Colonic mucosa (tissue), 4 donors: ENCODE measurements around the gene GLIPR1. TPM values are rescaled to one million over a fixed set of nuclear protein-coding genes. Genes with fewer than 3 reads are reported as not detected.

Experiments used
- DNase-seq: peaks from one replicate; pipeline ENCODE4 v3.0.0-alpha.2; 2020
- H3K27ac ChIP-seq: fragments of 200-600 bp; one replicate; pipeline ENCODE4 v1.8.0; 2021
- H3K27me3 ChIP-seq: fragments of 200-600 bp; one replicate; pipeline ENCODE4 v1.8.0; 2021
- H3K36me3 ChIP-seq: fragments of 200-600 bp; one replicate; pipeline ENCODE4 v1.8.0; 2021
- H3K4me1 ChIP-seq: fragments of 200-600 bp; one replicate; pipeline ENCODE4 v1.8.0; 2021; ENCODE audit warnings: mild to moderate bottlenecking
- H3K4me3 ChIP-seq: fragments of 200-600 bp; one replicate; pipeline ENCODE4 v1.8.0; 2021
- H3K9ac ChIP-seq, 2 donors: one replicate each; pipeline ENCODE4 v1.7.0; 2013; ENCODE audit warnings: control low read depth in 2 of 2, low read depth in 2 of 2, low read length in 2 of 2
- H3K9me3 ChIP-seq: fragments of 200-600 bp; one replicate; pipeline ENCODE4 v1.8.0; 2021
- intact Hi-C: fragments of 100-400 bp; cut with DNase I; formaldehyde crosslinking; loops from one replicate; pipeline ENCODE4 v1.14.1; 2022
- total RNA-seq, 2 donors: library from RNA; stranded (reverse); fragmentation: NEBNext Ultra II Directional in 1 of 2; extraction: Animal tissue kit (Norgen Biotek cat#: 25700) in 1 of 2; gene quantifications; one replicate each; pipeline ENCODE4 v1.2.1, GENCODE V29; 2021
- TF ChIP-seq, protein P1 (sequence below): fragments of 200-600 bp; IDR thresholded peaks from one replicate; pipeline ENCODE4 v1.8.0; 2022; ENCODE audit warnings: antibody characterized with exemption, mild to moderate bottlenecking
- donor health status: healthy.
- donor health status: DM: no; HTN: no; CAD: no.
- donor health status: DM: no; HTN: no; CAD: no.

Gene GLIPR1
- total RNA-seq, 2 donors from 2014 or later, result 1.8 to 11.0 TPM

- Histone ChIP-seq H3K4me3 (no peak overlapping the region), H3K9me3 (no peaks in the 10 kb centered on the region), H3K4me1 (no peaks in the 10 kb centered on the region), H3K27ac (no peak overlapping the region), H3K36me3 (no peaks in the 10 kb centered on the region), H3K27me3 (no peaks in the 10 kb centered on the region), H3K9ac (no peak overlapping the region)
- TF ChIP-seq, protein P1, sequence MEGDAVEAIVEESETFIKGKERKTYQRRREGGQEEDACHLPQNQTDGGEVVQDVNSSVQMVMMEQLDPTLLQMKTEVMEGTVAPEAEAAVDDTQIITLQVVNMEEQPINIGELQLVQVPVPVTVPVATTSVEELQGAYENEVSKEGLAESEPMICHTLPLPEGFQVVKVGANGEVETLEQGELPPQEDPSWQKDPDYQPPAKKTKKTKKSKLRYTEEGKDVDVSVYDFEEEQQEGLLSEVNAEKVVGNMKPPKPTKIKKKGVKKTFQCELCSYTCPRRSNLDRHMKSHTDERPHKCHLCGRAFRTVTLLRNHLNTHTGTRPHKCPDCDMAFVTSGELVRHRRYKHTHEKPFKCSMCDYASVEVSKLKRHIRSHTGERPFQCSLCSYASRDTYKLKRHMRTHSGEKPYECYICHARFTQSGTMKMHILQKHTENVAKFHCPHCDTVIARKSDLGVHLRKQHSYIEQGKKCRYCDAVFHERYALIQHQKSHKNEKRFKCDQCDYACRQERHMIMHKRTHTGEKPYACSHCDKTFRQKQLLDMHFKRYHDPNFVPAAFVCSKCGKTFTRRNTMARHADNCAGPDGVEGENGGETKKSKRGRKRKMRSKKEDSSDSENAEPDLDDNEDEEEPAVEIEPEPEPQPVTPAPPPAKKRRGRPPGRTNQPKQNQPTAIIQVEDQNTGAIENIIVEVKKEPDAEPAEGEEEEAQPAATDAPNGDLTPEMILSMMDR, result no peak
- intact Hi-C loops, result loop anchor here (5.0 kb wide), 1 partner anchor 507 kb away; no protein-coding TSS in a partner anchor
- no peak for DNase-seq
Measured at GRCh38 chr12:75529826-75530225, 49.3 kb downstream of the GLIPR1 start.

DNA sequence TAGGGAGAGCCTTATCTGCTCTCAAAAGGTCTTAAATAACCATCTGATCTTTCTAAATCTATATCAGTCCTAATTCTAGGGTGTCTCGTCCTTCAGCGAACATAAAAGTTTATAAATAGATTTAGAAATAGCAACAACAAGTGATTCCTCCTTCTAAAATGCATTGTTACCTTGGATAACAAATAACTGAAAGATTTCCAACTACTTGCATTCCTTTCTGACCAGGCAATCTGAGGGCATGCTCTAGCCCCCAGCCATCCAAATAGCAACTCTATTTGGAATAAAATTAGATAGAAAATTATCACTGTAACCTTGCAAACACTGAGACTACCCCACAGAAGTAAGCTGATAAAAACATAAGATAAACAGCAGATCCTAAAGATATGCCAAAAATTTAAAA is 52.7 kb downstream of the GLIPR1 start:
- no peaks in the 10 kb centered on the region for H3K36me3 ChIP-seq
- H3K27ac ChIP-seq, result no peak overlapping the region
- no peak overlapping the region for H3K9ac ChIP-seq
- DNase-seq, result no peak
- no peaks in the 10 kb centered on the region for H3K4me1 ChIP-seq
- TF ChIP-seq, protein P1, result no peak
- H3K9me3 ChIP-seq, result no peaks in the 10 kb centered on the region
- intact Hi-C loops, result no loop called here
- no peak overlapping the region for H3K4me3 ChIP-seq
- no peaks in the 10 kb centered on the region for H3K27me3 ChIP-seq

GRCh38 chr12:75539889-75540288 is 59.3 kb downstream of the GLIPR1 start:
- no peaks in the 10 kb centered on the region for H3K4me1 ChIP-seq
- H3K27ac ChIP-seq, result no peak overlapping the region
- H3K9ac ChIP-seq, result no peak overlapping the region
- no peak overlapping the region for H3K4me3 ChIP-seq
- intact Hi-C loops, result no loop called here
- TF ChIP-seq, protein P1, result no peak
- H3K36me3 ChIP-seq, result no peaks in the 10 kb centered on the region
- no peaks in the 10 kb centered on the region for H3K27me3 ChIP-seq
- no peak for DNase-seq
- no peaks in the 10 kb centered on the region for H3K9me3 ChIP-seq

DNA sequence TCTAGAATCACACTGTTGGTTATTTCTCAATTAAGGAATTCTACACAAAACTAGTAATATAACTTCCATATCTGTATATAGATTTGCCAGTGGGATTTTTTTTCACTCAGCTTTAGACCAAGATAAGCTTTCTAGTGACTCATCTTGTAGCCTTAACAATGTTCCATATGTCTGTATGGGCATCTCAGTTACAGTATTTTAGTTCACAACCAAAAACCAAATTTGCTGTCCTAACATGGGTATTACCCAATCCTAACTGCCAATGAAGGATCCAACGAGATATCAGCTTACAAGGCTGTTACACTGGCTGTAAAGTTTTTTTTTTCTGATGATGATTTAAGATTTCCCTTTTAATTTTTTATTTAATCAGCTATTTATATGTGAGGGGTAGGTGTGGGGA is 62.4 kb downstream of the GLIPR1 start:
- Histone ChIP-seq H3K9ac (no peak overlapping the region), H3K4me1 (no peaks in the 10 kb centered on the region), H3K4me3 (no peak overlapping the region), H3K27ac (no peak overlapping the region), H3K9me3 (no peaks in the 10 kb centered on the region), H3K36me3 (no peaks in the 10 kb centered on the region), H3K27me3 (no peaks in the 10 kb centered on the region)
- intact Hi-C loops, result no loop called here
- no peak for DNase-seq
- TF ChIP-seq, protein P1, result no peak

DNA sequence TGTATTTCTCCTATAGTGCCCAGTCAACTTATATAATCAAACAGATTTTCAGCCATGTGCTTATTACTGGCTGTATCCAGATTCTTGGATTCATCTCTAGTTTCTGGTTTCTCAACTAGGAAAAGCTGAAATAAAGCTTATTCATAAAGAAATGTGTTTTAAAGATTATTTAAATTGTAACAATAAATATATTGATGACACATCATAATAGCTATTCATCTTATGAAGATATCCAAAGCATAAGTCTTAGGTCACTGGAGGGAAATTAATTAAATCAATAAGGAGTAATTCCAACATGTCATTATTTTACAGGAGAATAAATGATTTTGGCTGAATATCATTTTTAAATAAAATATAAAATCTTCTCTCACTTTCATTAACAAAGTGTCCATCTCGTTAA is 63.0 kb downstream of the GLIPR1 start:
- Histone ChIP-seq H3K4me3 (no peak overlapping the region), H3K27me3 (no peaks in the 10 kb centered on the region), H3K9me3 (no peaks in the 10 kb centered on the region), H3K27ac (no peak overlapping the region), H3K9ac (no peak overlapping the region), H3K36me3 (no peaks in the 10 kb centered on the region), H3K4me1 (no peaks in the 10 kb centered on the region)
- intact Hi-C loops, result no loop called here
- DNase-seq, result no peak
- TF ChIP-seq, protein P1, result no peak

DNA sequence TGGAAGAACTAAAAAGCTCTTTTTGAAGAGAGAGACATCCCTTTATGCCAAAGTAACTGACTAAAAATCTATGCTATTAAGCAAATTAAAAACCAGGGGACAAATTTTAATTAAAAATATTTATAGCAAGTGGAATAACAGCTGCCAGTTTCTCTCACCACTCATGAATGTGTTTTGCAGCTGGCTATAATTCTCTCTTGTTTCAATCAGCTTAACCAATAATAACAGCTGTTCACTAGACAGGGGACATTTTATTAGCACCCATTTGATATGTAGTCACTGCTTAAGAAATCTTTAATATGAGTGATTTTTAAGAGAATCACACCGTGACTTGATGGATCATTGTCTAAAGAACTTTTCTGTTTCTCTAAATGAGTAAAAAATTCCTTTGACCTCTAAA is 65.1 kb downstream of the GLIPR1 start:
- H3K9me3 ChIP-seq, result no peaks in the 10 kb centered on the region
- H3K4me3 ChIP-seq, result no peak overlapping the region
- H3K4me1 ChIP-seq, result no peaks in the 10 kb centered on the region
- no peak overlapping the region for H3K9ac ChIP-seq
- intact Hi-C loops, result no loop called here
- H3K27ac ChIP-seq, result no peak overlapping the region
- TF ChIP-seq, protein P1, result no peak
- H3K36me3 ChIP-seq, result no peaks in the 10 kb centered on the region
- no peak for DNase-seq
- H3K27me3 ChIP-seq, result no peaks in the 10 kb centered on the region
